ENCODE data around the gene HSF4.

GRCh38 chr16:67188798-67189197 is 24.3 kb downstream of the HSF4 start:
- TF ChIP-seq CTCF (conservative IDR thresholded peaks at IDR 0.05 in 1 of 2, IDR thresholded peaks at IDR 0.05 in 1 of 2; ENCODE audit: extremely low read depth in 1 of 2, insufficient read depth in 1 of 2, low read depth in 1 of 2, low read length in 2 of 2) (no peak), EZH2 (IDR thresholded peaks at IDR 0.05; ENCODE audit: borderline replicate concordance, low read length) (no peak)
